Spleen (tissue), 7 donors: Measurements from ENCODE around the gene HOXA1.

Experiments used
- CTCF ChIP-seq, 11 experiments: fragments of 200-600 bp in 7 of 11; fragments of 450-650 bp in 4 of 11; sonication (generic) in 4 of 11; IDR thresholded peaks in 8 of 11; conservative IDR thresholded peaks in 3 of 11; 1 replicate in 7 of 11; 2 replicates in 4 of 11; pipeline versions ENCODE4 v1.4.0 to v1.8.0; 2016 to 2021; ENCODE audit warnings: antibody characterized with exemption in 11 of 11, inconsistent platforms in 4 of 11, mild to moderate bottlenecking in 1 of 11
- POLR2A ChIP-seq, 3 donors: fragments of 450-650 bp; IDR thresholded peaks; one replicate each; pipeline ENCODE4 v1.5.1; 2017; ENCODE audit warnings: antibody characterized with exemption in 3 of 3, mild to moderate bottlenecking in 1 of 3
- POLR2AphosphoS5 ChIP-seq, 3 donors: sonication (generic); formaldehyde crosslinking; IDR thresholded peaks; one replicate each; pipeline ENCODE4 v1.5.1; 2017; ENCODE audit warnings: antibody characterized with exemption in 3 of 3
- donor health status: DM: no; HTN: no; CAD: no; lungs with moderate emphysema.
- donor health status: DM: no; HTN: no; CAD: no.
- donor health status: DM: no; HTN: no; CAD: no.

- no peak for TF ChIP-seq CTCF (IDR thresholded peaks at IDR 0.05 in 8 of 11, conservative IDR thresholded peaks at IDR 0.05 in 3 of 11)
- no peak for TF ChIP-seq POLR2AphosphoS5 (IDR thresholded peaks at IDR 0.05)
- TF ChIP-seq POLR2A (IDR thresholded peaks at IDR 0.05), result no peak
Measured at GRCh38 chr7:27118580-27118979, 22.8 kb upstream of the HOXA1 start.
